Stimulated activated naive CD8-positive, alpha-beta T cell treated with anti-CD3 and anti-CD28 coated beads, Interleukin-15, amount 100 ng/mL, for 72 hours (primary cell): Measurements from ENCODE around the gene SPDYE1.
"Not testable (repeated sequence)": the region's sequence is repeated elsewhere in the genome, so short reads cannot be mapped to it uniquely, and the experiment has no call there.

Source experiments
- ATAC-seq: fragments of 150-1000 bp; cut with Tn5 transposase; 2 replicates; pipeline ENCODE4 v1.10.0; 2021; ENCODE audit warnings: mild to moderate bottlenecking, moderate library complexity
- DNase-seq, 2 donors: peaks; one replicate each; pipeline ENCODE4 v3.0.0; 2021 to 2022
- H3K27ac Mint-ChIP-seq, 2 donors: one replicate each; pipeline ENCODE4 v1.8.0; 2022; ENCODE audit warnings: mild to moderate bottlenecking in 2 of 2, mixed read lengths in 2 of 2, moderate library complexity in 2 of 2
- H3K27me3 Mint-ChIP-seq: one replicate; pipeline ENCODE4 v1.8.0; 2022; ENCODE audit warnings: mixed read lengths
- H3K4me1 Mint-ChIP-seq: one replicate; pipeline ENCODE4 v1.8.0; 2022; ENCODE audit warnings: mild to moderate bottlenecking, mixed read lengths
- H3K4me3 Mint-ChIP-seq, 2 donors: one replicate each; pipeline ENCODE4 v1.8.0; 2022; ENCODE audit warnings: mild to moderate bottlenecking in 2 of 2, mixed read lengths in 2 of 2, moderate library complexity in 1 of 2
- H3K9me3 Mint-ChIP-seq, 2 donors: one replicate each; pipeline ENCODE4 v1.8.0; 2022; ENCODE audit warnings: mixed read lengths in 2 of 2

SPDYE1 gene

GRCh38 chr7:43997532-43997931, at the start of gene SPDYE1:
Gene SPDYE1 (plus strand): TSS chr7:43997897. CDS start chr7:43999950, 2,053 bp downstream.
- DNase-seq, H3K4me1 Mint-ChIP-seq, H3K4me3 Mint-ChIP-seq, H3K9me3 Mint-ChIP-seq, H3K27ac Mint-ChIP-seq, H3K27me3 Mint-ChIP-seq, ATAC-seq: not testable (repeated sequence)

GRCh38 chr7:43952028-43952427, 45.7 kb upstream of the SPDYE1 start:
- ATAC-seq (no peak), DNase-seq (no peak)
- Mint-ChIP-seq H3K27me3 (no peaks in the 10 kb centered on the region), H3K9me3 (no peaks in the 10 kb centered on the region), H3K4me1 (peaks cover 8% of the 10 kb centered on the region), H3K4me3 (no peak overlapping the region), H3K27ac (peak overlapping the region in 1 of 2 donors; percentile 65)

- DNase-seq (no peak), ATAC-seq (no peak)
- Mint-ChIP-seq H3K4me1 (peaks cover 8% of the 10 kb centered on the region), H3K4me3 (no peak overlapping the region), H3K9me3 (no peaks in the 10 kb centered on the region), H3K27me3 (no peaks in the 10 kb centered on the region), H3K27ac (peak overlapping the region in 1 of 2 donors; percentile 20)
Measured at GRCh38 chr7:43953071-43953470, 44.6 kb upstream of the SPDYE1 start.

GRCh38 chr7:43954524-43955228, 43.0 kb upstream of the SPDYE1 start:
- peaks cover 8% of the 10 kb centered on the region for H3K4me1 Mint-ChIP-seq
- no peaks in the 10 kb centered on the region for H3K27me3 Mint-ChIP-seq
- no peak overlapping the region for H3K4me3 Mint-ChIP-seq
- H3K27ac Mint-ChIP-seq = peak overlapping the region in 1 of 2 donors; percentile 7
- DNase-seq (no peak), ATAC-seq (peak; percentile 81)
- no peaks in the 10 kb centered on the region for H3K9me3 Mint-ChIP-seq

- H3K27me3 Mint-ChIP-seq = no peaks in the 10 kb centered on the region
- no peak overlapping the region for H3K4me3 Mint-ChIP-seq
- H3K9me3 Mint-ChIP-seq = no peaks in the 10 kb centered on the region
- H3K27ac Mint-ChIP-seq = peak overlapping the region in 1 of 2 donors; percentile 37
- ATAC-seq = no peak
- peaks cover 8% of the 10 kb centered on the region for H3K4me1 Mint-ChIP-seq
- no peak for DNase-seq
Measured at GRCh38 chr7:43956027-43956426, 41.7 kb upstream of the SPDYE1 start.

GRCh38 chr7:43960933-43961332, 36.8 kb upstream of the SPDYE1 start:
- ATAC-seq = no peak
- Mint-ChIP-seq H3K27ac (peak overlapping the region in 1 of 2 donors; percentile 34), H3K9me3 (no peaks in the 10 kb centered on the region), H3K4me1 (peaks cover 5% of the 10 kb centered on the region), H3K27me3 (no peaks in the 10 kb centered on the region), H3K4me3 (no peak overlapping the region)
- DNase-seq = no peak

GRCh38 chr7:43966392-43966791, 31.3 kb upstream of the SPDYE1 start:
- H3K27me3 Mint-ChIP-seq, H3K4me3 Mint-ChIP-seq, DNase-seq, H3K27ac Mint-ChIP-seq, H3K4me1 Mint-ChIP-seq, ATAC-seq, H3K9me3 Mint-ChIP-seq: not testable (repeated sequence)

- not testable (repeated sequence) for H3K27me3 Mint-ChIP-seq, H3K4me3 Mint-ChIP-seq, H3K27ac Mint-ChIP-seq, H3K9me3 Mint-ChIP-seq, H3K4me1 Mint-ChIP-seq, DNase-seq
- ATAC-seq = peak; percentile 44
Measured at GRCh38 chr7:43968172-43969040, 29.3 kb upstream of the SPDYE1 start.

- ATAC-seq = peak; percentile 33
- H3K4me3 Mint-ChIP-seq, H3K9me3 Mint-ChIP-seq, H3K4me1 Mint-ChIP-seq, H3K27ac Mint-ChIP-seq, DNase-seq, H3K27me3 Mint-ChIP-seq: not testable (repeated sequence)
Measured at GRCh38 chr7:43969586-43969985, 28.1 kb upstream of the SPDYE1 start.

GRCh38 chr7:43970698-43971097, 27.0 kb upstream of the SPDYE1 start:
- DNase-seq, ATAC-seq, H3K9me3 Mint-ChIP-seq, H3K4me3 Mint-ChIP-seq, H3K27me3 Mint-ChIP-seq, H3K27ac Mint-ChIP-seq, H3K4me1 Mint-ChIP-seq: not testable (repeated sequence)

- not testable (repeated sequence) for H3K27me3 Mint-ChIP-seq, H3K4me3 Mint-ChIP-seq, ATAC-seq, DNase-seq, H3K27ac Mint-ChIP-seq, H3K4me1 Mint-ChIP-seq, H3K9me3 Mint-ChIP-seq
Measured at GRCh38 chr7:43974033-43974573, 23.6 kb upstream of the SPDYE1 start.

- not testable (repeated sequence) for DNase-seq, H3K27ac Mint-ChIP-seq, H3K4me1 Mint-ChIP-seq, H3K9me3 Mint-ChIP-seq, H3K27me3 Mint-ChIP-seq, H3K4me3 Mint-ChIP-seq
- peak; percentile 11 for ATAC-seq
Measured at GRCh38 chr7:43974725-43975482, 22.8 kb upstream of the SPDYE1 start.

GRCh38 chr7:43977525-43977924, 20.2 kb upstream of the SPDYE1 start:
- Mint-ChIP-seq H3K27me3 (no peaks in the 10 kb centered on the region), H3K4me3 (no peak overlapping the region), H3K4me1 (no peaks in the 10 kb centered on the region), H3K27ac (no peak overlapping the region), H3K9me3 (no peaks in the 10 kb centered on the region)
- DNase-seq (no peak), ATAC-seq (no peak)

GRCh38 chr7:43978102-43978501, 19.6 kb upstream of the SPDYE1 start:
- H3K27ac Mint-ChIP-seq, DNase-seq, ATAC-seq, H3K4me1 Mint-ChIP-seq, H3K9me3 Mint-ChIP-seq, H3K4me3 Mint-ChIP-seq, H3K27me3 Mint-ChIP-seq: not testable (repeated sequence)

- not testable (repeated sequence) for DNase-seq, H3K27me3 Mint-ChIP-seq, H3K9me3 Mint-ChIP-seq, H3K4me1 Mint-ChIP-seq, ATAC-seq, H3K4me3 Mint-ChIP-seq
- H3K27ac Mint-ChIP-seq = peak overlapping the region; percentile 46 to 89
Measured at GRCh38 chr7:43982848-43983247, 14.8 kb upstream of the SPDYE1 start.
